HEK293 (cell line): Measurements from ENCODE around the gene MRPL4.
A peak's percentile ranks its signal among the peaks of the same experiment; 100 is the strongest.

Experiments used
- CTCF ChIA-PET: fragments of 350-600 bp; formaldehyde crosslinking; extraction: SDS; loops from one replicate; lab custom pipeline; 2021; ENCODE audit warnings: antibody characterized with exemption; lab: Yijun Ruan, JAX
- POLR2A ChIA-PET: fragments of 300-600 bp; formaldehyde crosslinking; extraction: SDS; loops from one replicate; lab custom pipeline; 2020; ENCODE audit warnings: antibody characterized with exemption, inconsistent platforms; lab: Yijun Ruan, JAX
- H3K27ac ChIP-seq: fragments of 200-500 bp; sonication (Bioruptor generic); 2 replicates; pipeline ENCODE4 v1.5.1; 2014; ENCODE audit warnings: low read depth, low read length, control low read depth, inconsistent platforms; ENCODE audit errors: extremely low read depth
- H3K36me3 ChIP-seq, 2 experiments: fragments of 200-500 bp in 1 of 2; sonication (Bioruptor generic) in 1 of 2; 1 replicate in 1 of 2; 2 replicates in 1 of 2; pipeline ENCODE4 v1.5.1; 2014 to 2017; ENCODE audit warnings: inconsistent platforms in 2 of 2, low read length in 2 of 2; ENCODE audit not compliant: control insufficient read depth in 2 of 2, insufficient read depth in 1 of 2
- H3K4me1 ChIP-seq: fragments of 200-500 bp; sonication (Bioruptor generic); 2 replicates; pipeline ENCODE4 v1.5.1; 2014; ENCODE audit warnings: mild to moderate bottlenecking, low read length, inconsistent platforms; ENCODE audit not compliant: control insufficient read depth, insufficient read depth
- H3K4me3 ChIP-seq: 2 replicates; pipeline ENCODE4 v1.5.1; 2011; ENCODE audit warnings: low read depth, mild to moderate bottlenecking, control low read depth, low read length, moderate library complexity
- H3K9me3 ChIP-seq: fragments of 200-500 bp; sonication (Bioruptor generic); 2 replicates; pipeline ENCODE4 v1.5.1; 2014; ENCODE audit warnings: low read depth, low read length, inconsistent platforms; ENCODE audit not compliant: control insufficient read depth, insufficient read depth
- IKZF3 ChIP-seq: fragments of 450-650 bp; IDR thresholded peaks from 2 replicates; pipeline ENCODE4 v1.5.0; 2018; ENCODE audit warnings: missing biosample characterization, mild to moderate bottlenecking, missing genetic modification characterization, moderate library complexity
- KLF1 ChIP-seq: fragments of 450-650 bp; formaldehyde crosslinking; IDR thresholded peaks from 2 replicates; pipeline ENCODE4 v1.5.1; 2016; ENCODE audit warnings: missing biosample characterization, missing genetic modification characterization
- KLF9 ChIP-seq: fragments of 450-650 bp; formaldehyde crosslinking; IDR thresholded peaks from 2 replicates; pipeline ENCODE4 v1.5.1; 2016; ENCODE audit warnings: missing biosample characterization, missing genetic modification characterization, low read depth
- YY1 ChIP-seq: fragments of 450-650 bp; formaldehyde crosslinking; IDR thresholded peaks from 2 replicates; pipeline ENCODE4 v1.5.1; 2018; ENCODE audit warnings: missing biosample characterization, missing genetic modification characterization
- ZBTB17 ChIP-seq: fragments of 450-650 bp; formaldehyde crosslinking; IDR thresholded peaks from 2 replicates; pipeline ENCODE4 v1.5.1; 2016; ENCODE audit warnings: missing biosample characterization, missing genetic modification characterization
- ZBTB20 ChIP-seq: fragments of 450-650 bp; formaldehyde crosslinking; IDR thresholded peaks from 2 replicates; pipeline ENCODE4 v1.5.1; 2016; ENCODE audit warnings: missing biosample characterization, missing genetic modification characterization
- ZBTB48 ChIP-seq: fragments of 450-650 bp; formaldehyde crosslinking; IDR thresholded peaks from 2 replicates; pipeline ENCODE4 v1.5.1; 2016; ENCODE audit warnings: missing biosample characterization, missing genetic modification characterization
- ZBTB7A ChIP-seq: fragments of 450-650 bp; formaldehyde crosslinking; IDR thresholded peaks from 2 replicates; pipeline ENCODE4 v1.5.1; 2016; ENCODE audit warnings: low read depth, missing biosample characterization, missing genetic modification characterization
- ZIC2 ChIP-seq: fragments of 450-650 bp; formaldehyde crosslinking; IDR thresholded peaks from 2 replicates; pipeline ENCODE4 v1.5.1; 2016; ENCODE audit warnings: missing biosample characterization, missing genetic modification characterization
- ZNF175 ChIP-seq: fragments of 450-650 bp; formaldehyde crosslinking; IDR thresholded peaks from 2 replicates; pipeline ENCODE4 v1.5.1; 2016; ENCODE audit warnings: missing biosample characterization, missing genetic modification characterization
- ZNF335 ChIP-seq: fragments of 450-650 bp; formaldehyde crosslinking; conservative IDR thresholded peaks from 2 replicates; pipeline ENCODE4 v1.5.1; 2016; ENCODE audit warnings: missing biosample characterization, missing genetic modification characterization
- ZNF341 ChIP-seq: fragments of 450-650 bp; formaldehyde crosslinking; IDR thresholded peaks from 2 replicates; pipeline ENCODE4; 2016; ENCODE audit warnings: low read depth, missing biosample characterization, missing genetic modification characterization
- ZNF366 ChIP-seq: fragments of 450-650 bp; formaldehyde crosslinking; conservative IDR thresholded peaks from 2 replicates; pipeline ENCODE4 v1.5.1; 2016; ENCODE audit warnings: missing biosample characterization, missing genetic modification characterization
- ZNF391 ChIP-seq: fragments of 450-650 bp; formaldehyde crosslinking; IDR thresholded peaks from 2 replicates; pipeline ENCODE4 v1.5.1; 2016; ENCODE audit warnings: low read depth, missing biosample characterization, missing genetic modification characterization, borderline replicate concordance
- ZNF404 ChIP-seq: fragments of 450-650 bp; formaldehyde crosslinking; IDR thresholded peaks from 2 replicates; pipeline ENCODE4 v1.5.1; 2017; ENCODE audit warnings: missing biosample characterization, missing genetic modification characterization
- ZNF529 ChIP-seq: fragments of 450-650 bp; formaldehyde crosslinking; IDR thresholded peaks from 2 replicates; pipeline ENCODE4 v1.5.1; 2017; ENCODE audit warnings: missing genetic modification characterization, missing biosample characterization; ENCODE audit not compliant: insufficient replicate concordance
- ZNF549 ChIP-seq: fragments of 450-650 bp; IDR thresholded peaks from 2 replicates; pipeline ENCODE4 v1.5.1; 2018; ENCODE audit warnings: missing biosample characterization, missing genetic modification characterization, mild to moderate bottlenecking, inconsistent platforms, moderate library complexity
- ZNF600 ChIP-seq: fragments of 450-650 bp; formaldehyde crosslinking; IDR thresholded peaks from 2 replicates; pipeline ENCODE4 v1.5.1; 2016; ENCODE audit warnings: missing biosample characterization, missing genetic modification characterization
- ZNF629 ChIP-seq: fragments of 450-650 bp; formaldehyde crosslinking; IDR thresholded peaks from 2 replicates; pipeline ENCODE4 v1.5.1; 2017; ENCODE audit warnings: missing biosample characterization, missing genetic modification characterization
- ZNF654 ChIP-seq: fragments of 450-650 bp; formaldehyde crosslinking; IDR thresholded peaks from 2 replicates; pipeline ENCODE4 v1.5.1; 2016; ENCODE audit warnings: low read depth, missing biosample characterization, missing genetic modification characterization
- ZNF76 ChIP-seq: fragments of 450-650 bp; formaldehyde crosslinking; IDR thresholded peaks from 2 replicates; pipeline ENCODE4; 2016; ENCODE audit warnings: low read depth, missing biosample characterization, missing genetic modification characterization, borderline replicate concordance
- ZNF777 ChIP-seq: fragments of 450-650 bp; formaldehyde crosslinking; IDR thresholded peaks from 2 replicates; pipeline ENCODE4 v1.5.1; 2017; ENCODE audit warnings: missing biosample characterization, missing genetic modification characterization, borderline replicate concordance
- ZNF792 ChIP-seq: fragments of 450-650 bp; formaldehyde crosslinking; IDR thresholded peaks from 2 replicates; pipeline ENCODE4 v1.5.1; 2016; ENCODE audit warnings: missing biosample characterization, missing genetic modification characterization
- TF ChIP-seq, protein P1 (sequence below): fragments of 450-650 bp; formaldehyde crosslinking; IDR thresholded peaks from 2 replicates; pipeline ENCODE4 v1.5.0; 2017; ENCODE audit warnings: missing biosample characterization, missing genetic modification characterization, borderline replicate concordance
- TF ChIP-seq, protein P2 (sequence below): fragments of 450-650 bp; formaldehyde crosslinking; conservative IDR thresholded peaks from 2 replicates; pipeline ENCODE4 v1.5.1; 2016; ENCODE audit warnings: low read depth, missing biosample characterization, missing genetic modification characterization
- TF ChIP-seq, protein P3 (sequence below): sonication (generic); formaldehyde crosslinking; IDR thresholded peaks from 2 replicates; pipeline ENCODE4 v1.8.1; 2022; ENCODE audit warnings: mild to moderate bottlenecking, moderate library complexity, missing genetic modification reagents
- TF ChIP-seq, protein P4 (sequence below): fragments of 450-650 bp; formaldehyde crosslinking; IDR thresholded peaks from 2 replicates; pipeline ENCODE4 v1.5.1; 2016; ENCODE audit warnings: missing biosample characterization, missing genetic modification characterization
- TF ChIP-seq, protein P5 (sequence below): fragments of 450-650 bp; formaldehyde crosslinking; IDR thresholded peaks from 2 replicates; pipeline ENCODE4 v1.5.1; 2017; ENCODE audit warnings: missing biosample characterization, missing genetic modification characterization

The MRPL4 gene

DNA sequence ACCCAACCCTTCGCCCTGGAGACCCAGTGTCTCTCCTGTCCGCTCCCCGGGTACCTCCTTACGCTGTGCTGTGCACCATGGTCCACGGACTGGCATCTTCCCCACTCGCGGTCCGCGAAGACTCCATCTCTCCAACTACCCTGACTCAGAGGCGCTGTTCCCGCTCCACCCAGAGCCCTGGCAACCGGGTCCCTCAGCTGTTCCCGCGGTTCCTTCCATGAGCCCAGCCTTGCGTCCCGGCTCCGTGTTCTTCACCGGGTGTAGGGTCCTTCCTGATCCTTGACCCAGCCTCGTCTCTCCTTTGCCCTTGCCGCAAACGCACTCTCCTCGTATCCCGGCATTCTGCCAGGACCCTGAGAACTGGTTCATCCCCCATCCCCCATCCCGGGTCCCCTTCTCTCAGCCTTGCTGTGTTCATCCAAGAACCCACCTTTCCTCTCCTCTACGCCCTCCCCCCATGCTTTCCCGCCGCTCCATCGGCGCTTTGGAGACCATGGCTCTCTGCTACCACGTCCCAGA lies 38.4 kb downstream of the MRPL4 start:
- POLR2A ChIA-PET: interaction anchor here (1.1 to 2.0 kb wide), 8 partner anchors 13 to 90 kb away, joined by 3 to 16 read pairs (median 10); partner anchors contain the start of genes ICAM1, RAVER1 and TYK2
- Histone ChIP-seq H3K36me3 (peaks cover 0 to 5% of the 10 kb centered on the region in 2 experiments; a peak in 1 of 3 replicates), H3K4me1 (peaks cover 4% of the 10 kb centered on the region; the same call in 1 of the 2 replicates), H3K27ac (no peak overlapping the region), H3K9me3 (no peaks in the 10 kb centered on the region), H3K4me3 (peak overlapping the region; percentile 41)
- CTCF ChIA-PET: interaction anchor here (0.6 to 3.2 kb wide), 5 partner anchors 9 to 126 kb away, joined by 3 to 13 read pairs (median 5); partner anchors contain the start of gene ICAM1
- TF ChIP-seq ZNF335: peak; percentile 75
- TF ChIP-seq ZBTB17 (tag by site-specific recombination): peak; percentile 59
- peak; percentile 92 for TF ChIP-seq ZNF600 (tag by site-specific recombination)
- TF ChIP-seq ZNF792: no peak
- TF ChIP-seq ZNF366 (tag by site-specific recombination): peak; percentile 49
- TF ChIP-seq ZNF341 (tag by site-specific recombination): peak; percentile 98
- TF ChIP-seq ZNF175 (tag by site-specific recombination): no peak
- TF ChIP-seq, protein P1, sequence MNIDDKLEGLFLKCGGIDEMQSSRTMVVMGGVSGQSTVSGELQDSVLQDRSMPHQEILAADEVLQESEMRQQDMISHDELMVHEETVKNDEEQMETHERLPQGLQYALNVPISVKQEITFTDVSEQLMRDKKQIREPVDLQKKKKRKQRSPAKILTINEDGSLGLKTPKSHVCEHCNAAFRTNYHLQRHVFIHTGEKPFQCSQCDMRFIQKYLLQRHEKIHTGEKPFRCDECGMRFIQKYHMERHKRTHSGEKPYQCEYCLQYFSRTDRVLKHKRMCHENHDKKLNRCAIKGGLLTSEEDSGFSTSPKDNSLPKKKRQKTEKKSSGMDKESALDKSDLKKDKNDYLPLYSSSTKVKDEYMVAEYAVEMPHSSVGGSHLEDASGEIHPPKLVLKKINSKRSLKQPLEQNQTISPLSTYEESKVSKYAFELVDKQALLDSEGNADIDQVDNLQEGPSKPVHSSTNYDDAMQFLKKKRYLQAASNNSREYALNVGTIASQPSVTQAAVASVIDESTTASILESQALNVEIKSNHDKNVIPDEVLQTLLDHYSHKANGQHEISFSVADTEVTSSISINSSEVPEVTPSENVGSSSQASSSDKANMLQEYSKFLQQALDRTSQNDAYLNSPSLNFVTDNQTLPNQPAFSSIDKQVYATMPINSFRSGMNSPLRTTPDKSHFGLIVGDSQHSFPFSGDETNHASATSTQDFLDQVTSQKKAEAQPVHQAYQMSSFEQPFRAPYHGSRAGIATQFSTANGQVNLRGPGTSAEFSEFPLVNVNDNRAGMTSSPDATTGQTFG (tag by site-specific recombination): no peak
- TF ChIP-seq, protein P2, sequence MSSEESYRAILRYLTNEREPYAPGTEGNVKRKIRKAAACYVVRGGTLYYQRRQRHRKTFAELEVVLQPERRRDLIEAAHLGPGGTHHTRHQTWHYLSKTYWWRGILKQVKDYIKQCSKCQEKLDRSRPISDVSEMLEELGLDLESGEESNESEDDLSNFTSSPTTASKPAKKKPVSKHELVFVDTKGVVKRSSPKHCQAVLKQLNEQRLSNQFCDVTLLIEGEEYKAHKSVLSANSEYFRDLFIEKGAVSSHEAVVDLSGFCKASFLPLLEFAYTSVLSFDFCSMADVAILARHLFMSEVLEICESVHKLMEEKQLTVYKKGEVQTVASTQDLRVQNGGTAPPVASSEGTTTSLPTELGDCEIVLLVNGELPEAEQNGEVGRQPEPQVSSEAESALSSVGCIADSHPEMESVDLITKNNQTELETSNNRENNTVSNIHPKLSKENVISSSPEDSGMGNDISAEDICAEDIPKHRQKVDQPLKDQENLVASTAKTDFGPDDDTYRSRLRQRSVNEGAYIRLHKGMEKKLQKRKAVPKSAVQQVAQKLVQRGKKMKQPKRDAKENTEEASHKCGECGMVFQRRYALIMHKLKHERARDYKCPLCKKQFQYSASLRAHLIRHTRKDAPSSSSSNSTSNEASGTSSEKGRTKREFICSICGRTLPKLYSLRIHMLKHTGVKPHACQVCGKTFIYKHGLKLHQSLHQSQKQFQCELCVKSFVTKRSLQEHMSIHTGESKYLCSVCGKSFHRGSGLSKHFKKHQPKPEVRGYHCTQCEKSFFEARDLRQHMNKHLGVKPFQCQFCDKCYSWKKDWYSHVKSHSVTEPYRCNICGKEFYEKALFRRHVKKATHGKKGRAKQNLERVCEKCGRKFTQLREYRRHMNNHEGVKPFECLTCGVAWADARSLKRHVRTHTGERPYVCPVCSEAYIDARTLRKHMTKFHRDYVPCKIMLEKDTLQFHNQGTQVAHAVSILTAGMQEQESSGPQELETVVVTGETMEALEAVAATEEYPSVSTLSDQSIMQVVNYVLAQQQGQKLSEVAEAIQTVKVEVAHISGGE: peak; percentile 10; the same call in 1 of the 2 replicates
- TF ChIP-seq, protein P3, sequence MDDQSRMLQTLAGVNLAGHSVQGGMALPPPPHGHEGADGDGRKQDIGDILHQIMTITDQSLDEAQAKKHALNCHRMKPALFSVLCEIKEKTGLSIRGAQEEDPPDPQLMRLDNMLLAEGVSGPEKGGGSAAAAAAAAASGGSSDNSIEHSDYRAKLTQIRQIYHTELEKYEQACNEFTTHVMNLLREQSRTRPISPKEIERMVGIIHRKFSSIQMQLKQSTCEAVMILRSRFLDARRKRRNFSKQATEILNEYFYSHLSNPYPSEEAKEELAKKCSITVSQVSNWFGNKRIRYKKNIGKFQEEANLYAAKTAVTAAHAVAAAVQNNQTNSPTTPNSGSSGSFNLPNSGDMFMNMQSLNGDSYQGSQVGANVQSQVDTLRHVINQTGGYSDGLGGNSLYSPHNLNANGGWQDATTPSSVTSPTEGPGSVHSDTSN: 0 out of 2 replicates have a peak, but pooled peaks have one; percentile 33
- TF ChIP-seq, protein P4, sequence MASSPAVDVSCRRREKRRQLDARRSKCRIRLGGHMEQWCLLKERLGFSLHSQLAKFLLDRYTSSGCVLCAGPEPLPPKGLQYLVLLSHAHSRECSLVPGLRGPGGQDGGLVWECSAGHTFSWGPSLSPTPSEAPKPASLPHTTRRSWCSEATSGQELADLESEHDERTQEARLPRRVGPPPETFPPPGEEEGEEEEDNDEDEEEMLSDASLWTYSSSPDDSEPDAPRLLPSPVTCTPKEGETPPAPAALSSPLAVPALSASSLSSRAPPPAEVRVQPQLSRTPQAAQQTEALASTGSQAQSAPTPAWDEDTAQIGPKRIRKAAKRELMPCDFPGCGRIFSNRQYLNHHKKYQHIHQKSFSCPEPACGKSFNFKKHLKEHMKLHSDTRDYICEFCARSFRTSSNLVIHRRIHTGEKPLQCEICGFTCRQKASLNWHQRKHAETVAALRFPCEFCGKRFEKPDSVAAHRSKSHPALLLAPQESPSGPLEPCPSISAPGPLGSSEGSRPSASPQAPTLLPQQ: no peak
- TF ChIP-seq KLF9 (tag by site-specific recombination): no peak
- peak; percentile 84 for TF ChIP-seq ZBTB20 (tag by site-specific recombination)
- TF ChIP-seq ZNF629 (tag by site-specific recombination): 0 out of 2 replicates have a peak, but pooled peaks have one; percentile 10
- TF ChIP-seq IKZF3 (tag by site-specific recombination): peak; percentile 22; the same call in 1 of the 2 replicates
- TF ChIP-seq, protein P5, sequence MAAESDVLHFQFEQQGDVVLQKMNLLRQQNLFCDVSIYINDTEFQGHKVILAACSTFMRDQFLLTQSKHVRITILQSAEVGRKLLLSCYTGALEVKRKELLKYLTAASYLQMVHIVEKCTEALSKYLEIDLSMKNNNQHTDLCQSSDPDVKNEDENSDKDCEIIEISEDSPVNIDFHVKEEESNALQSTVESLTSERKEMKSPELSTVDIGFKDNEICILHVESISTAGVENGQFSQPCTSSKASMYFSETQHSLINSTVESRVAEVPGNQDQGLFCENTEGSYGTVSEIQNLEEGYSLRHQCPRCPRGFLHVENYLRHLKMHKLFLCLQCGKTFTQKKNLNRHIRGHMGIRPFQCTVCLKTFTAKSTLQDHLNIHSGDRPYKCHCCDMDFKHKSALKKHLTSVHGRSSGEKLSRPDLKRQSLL (tag by site-specific recombination): 0 out of 2 replicates have a peak, but pooled peaks have one; percentile 20
- TF ChIP-seq ZBTB48 (tag by site-specific recombination): peak; percentile 56; the same call in 1 of the 2 replicates
- no peak for TF ChIP-seq YY1 (tag by site-specific recombination)
- no peak; the same call in 1 of the 2 replicates for TF ChIP-seq ZNF391
- TF ChIP-seq ZNF549 (tag by site-specific recombination): no peak
- no peak for TF ChIP-seq ZIC2 (tag by site-specific recombination)
- no peak for TF ChIP-seq ZNF529 (tag by site-specific recombination)
- 0 out of 2 replicates have a peak, but pooled peaks have one; percentile 4 for TF ChIP-seq KLF1
- TF ChIP-seq ZBTB7A: peak; percentile 14; the same call in 1 of the 2 replicates
- peak; percentile 88 for TF ChIP-seq ZNF76 (tag by site-specific recombination)
- 0 out of 2 replicates have a peak, but pooled peaks have one; percentile 12 for TF ChIP-seq ZNF777 (tag by site-specific recombination)
- TF ChIP-seq ZNF654 (tag by site-specific recombination): no peak
- no peak for TF ChIP-seq ZNF404
